Measurements from ENCODE around the gene SLC25A47.
A peak's percentile ranks its signal among the peaks of the same experiment; 100 is the strongest.
"Not testable (repeated sequence)": the region's sequence is repeated elsewhere in the genome, so short reads cannot be mapped to it uniquely, and the experiment has no call there.

Gene SLC25A47

GRCh38 chr14:100306101-100306997 lies 16.8 kb upstream of the SLC25A47 start, which contains the start of gene SLC25A29:
Gene SLC25A29, minus strand, starts transcription at chr14:100306444. Its CDS starts 212 bp downstream, at chr14:100306232.
- peak; percentile 53 for DNase-seq (ENCODE audit: low read depth)

GRCh38 chr14:100306998-100307765 lies 16.0 kb upstream of the SLC25A47 start:
- DNase-seq (ENCODE audit: low read depth): no peak

- DNase-seq (ENCODE audit: low read depth): no peak
Measured at GRCh38 chr14:100307766-100308426, 15.2 kb upstream of the SLC25A47 start.

GRCh38 chr14:100308427-100308792 lies 14.7 kb upstream of the SLC25A47 start:
- not testable (repeated sequence) for DNase-seq (ENCODE audit: low read depth)

- DNase-seq (ENCODE audit: low read depth): no peak
Measured at GRCh38 chr14:100309028-100309737, 14.0 kb upstream of the SLC25A47 start.

- not testable (repeated sequence) for DNase-seq (ENCODE audit: low read depth)
Measured at GRCh38 chr14:100312110-100312876, 10.8 kb upstream of the SLC25A47 start.

GRCh38 chr14:100312877-100313400 lies 10.2 kb upstream of the SLC25A47 start:
- DNase-seq (ENCODE audit: low read depth): no peak

- no peak for DNase-seq (ENCODE audit: low read depth)
Measured at GRCh38 chr14:100313464-100314230, 9.5 kb upstream of the SLC25A47 start.

- DNase-seq (ENCODE audit: low read depth): no peak
Measured at GRCh38 chr14:100314724-100315123, 8.4 kb upstream of the SLC25A47 start.

- DNase-seq (ENCODE audit: low read depth): no peak
Measured at GRCh38 chr14:100317389-100317788, 5.8 kb upstream of the SLC25A47 start.

- DNase-seq (ENCODE audit: low read depth): peak; percentile 60
Measured at GRCh38 chr14:100317912-100318808, 5.0 kb upstream of the SLC25A47 start.

GRCh38 chr14:100320157-100320856 lies 2.8 kb upstream of the SLC25A47 start:
- no peak for DNase-seq (ENCODE audit: low read depth)

- DNase-seq (ENCODE audit: low read depth): no peak
Measured at GRCh38 chr14:100321473-100322137, 1.5 kb upstream of the SLC25A47 start.

GRCh38 chr14:100322138-100322957 lies 791 bp upstream of the SLC25A47 start:
- no peak for DNase-seq (ENCODE audit: low read depth)

GRCh38 chr14:100323942-100324307 lies 786 bp downstream of the SLC25A47 start:
- DNase-seq (ENCODE audit: low read depth): no peak

- no peak for DNase-seq (ENCODE audit: low read depth)
Measured at GRCh38 chr14:100325231-100325632, 2.1 kb downstream of the SLC25A47 start.

- no peak for DNase-seq (ENCODE audit: low read depth)
Measured at GRCh38 chr14:100325958-100326357, 2.8 kb downstream of the SLC25A47 start.
